ENCODE measurements around the gene NCEH1. TPM values are rescaled to one million over a fixed set of nuclear protein-coding genes. Genes with fewer than 3 reads are reported as not detected.

NCEH1 gene
- total and polyA plus RNA-seq, 7 donors = 1.6 to 12.8 (median 3.2) TPM

- 94 to 95% methylated on average over 5 of the region's 5 CpGs for WGBS, 2 donors
- no peak for TF ChIP-seq EP300 (IDR thresholded peaks at IDR 0.05)
- TF ChIP-seq, protein P1, sequence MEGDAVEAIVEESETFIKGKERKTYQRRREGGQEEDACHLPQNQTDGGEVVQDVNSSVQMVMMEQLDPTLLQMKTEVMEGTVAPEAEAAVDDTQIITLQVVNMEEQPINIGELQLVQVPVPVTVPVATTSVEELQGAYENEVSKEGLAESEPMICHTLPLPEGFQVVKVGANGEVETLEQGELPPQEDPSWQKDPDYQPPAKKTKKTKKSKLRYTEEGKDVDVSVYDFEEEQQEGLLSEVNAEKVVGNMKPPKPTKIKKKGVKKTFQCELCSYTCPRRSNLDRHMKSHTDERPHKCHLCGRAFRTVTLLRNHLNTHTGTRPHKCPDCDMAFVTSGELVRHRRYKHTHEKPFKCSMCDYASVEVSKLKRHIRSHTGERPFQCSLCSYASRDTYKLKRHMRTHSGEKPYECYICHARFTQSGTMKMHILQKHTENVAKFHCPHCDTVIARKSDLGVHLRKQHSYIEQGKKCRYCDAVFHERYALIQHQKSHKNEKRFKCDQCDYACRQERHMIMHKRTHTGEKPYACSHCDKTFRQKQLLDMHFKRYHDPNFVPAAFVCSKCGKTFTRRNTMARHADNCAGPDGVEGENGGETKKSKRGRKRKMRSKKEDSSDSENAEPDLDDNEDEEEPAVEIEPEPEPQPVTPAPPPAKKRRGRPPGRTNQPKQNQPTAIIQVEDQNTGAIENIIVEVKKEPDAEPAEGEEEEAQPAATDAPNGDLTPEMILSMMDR (IDR thresholded peaks at IDR 0.05) = no peak
- no peak for TF ChIP-seq POLR2AphosphoS5 (IDR thresholded peaks at IDR 0.05)
- no peak for TF ChIP-seq POLR2A (IDR thresholded peaks at IDR 0.05)
- Histone ChIP-seq H3K27me3 (no peaks in the 10 kb centered on the region), H3K36me3 (peaks cover 0 to 8% (median 0%) of the 10 kb centered on the region in 4 donors), H3K27ac (peak overlapping the region in 2 of 4 donors; percentile 2 to 37), H3K4me3 (no peak overlapping the region), H3K4me1 (peaks cover 0 to 12% (median 5%) of the 10 kb centered on the region in 4 donors), H3K9me3 (no peaks in the 10 kb centered on the region)
- no peak for DNase-seq
- intact Hi-C loops (cut with DNase I) = no loop called here
Measured at GRCh38 chr3:172629470-172629869, 81.4 kb downstream of the NCEH1 start.

DNA sequence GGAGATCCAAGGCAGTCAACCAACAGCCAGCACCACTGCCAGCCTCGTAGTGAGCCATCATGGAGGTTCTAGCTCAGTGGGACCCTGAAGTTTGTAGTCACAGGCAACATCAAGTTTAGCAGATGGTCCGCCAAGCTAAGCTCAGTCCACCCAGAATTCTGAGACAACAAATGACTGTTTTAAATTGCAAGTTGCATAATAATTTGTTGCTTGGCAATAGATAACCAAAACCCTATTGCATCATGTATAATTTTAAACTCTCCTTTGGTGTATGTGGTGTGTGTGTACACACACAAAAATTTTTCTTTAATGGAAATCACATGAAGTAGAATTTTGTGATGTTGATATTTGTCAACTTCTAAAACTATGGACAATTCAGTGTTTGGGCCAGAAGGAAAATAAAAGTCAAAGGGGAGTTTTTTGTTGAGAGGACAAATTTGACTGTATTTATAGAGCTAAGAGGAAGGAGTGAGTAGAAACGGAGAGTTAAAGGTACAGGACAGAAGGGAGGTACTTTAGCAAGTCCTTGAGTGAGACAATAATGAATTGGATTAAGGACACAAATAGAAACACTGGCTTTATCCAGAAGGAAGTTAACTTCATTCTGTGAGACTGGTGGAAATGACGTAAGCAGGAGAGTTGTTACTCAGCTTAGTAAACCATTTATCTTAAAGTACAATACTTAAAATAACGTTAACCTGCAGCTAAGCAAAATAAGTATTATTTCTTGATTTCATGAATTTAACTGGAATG lies 83.6 kb downstream of the NCEH1 start:
- WGBS, 2 donors = 83 to 84% methylated on average over 5 of the region's 5 CpGs
- Histone ChIP-seq H3K4me3 (no peak overlapping the region), H3K36me3 (no peaks in the 10 kb centered on the region), H3K27me3 (no peaks in the 10 kb centered on the region), H3K9me3 (no peaks in the 10 kb centered on the region), H3K27ac (peak overlapping the region in 1 of 4 donors; percentile 34), H3K4me1 (peaks cover 0 to 11% (median 6%) of the 10 kb centered on the region in 4 donors)
- no peak for DNase-seq
- TF ChIP-seq EP300 (IDR thresholded peaks at IDR 0.05) (no peak), POLR2AphosphoS5 (IDR thresholded peaks at IDR 0.05) (no peak), POLR2A (IDR thresholded peaks at IDR 0.05) (no peak)
- TF ChIP-seq, protein P1 (IDR thresholded peaks at IDR 0.05) = no peak
- intact Hi-C loops (cut with DNase I) = no loop called here

DNA sequence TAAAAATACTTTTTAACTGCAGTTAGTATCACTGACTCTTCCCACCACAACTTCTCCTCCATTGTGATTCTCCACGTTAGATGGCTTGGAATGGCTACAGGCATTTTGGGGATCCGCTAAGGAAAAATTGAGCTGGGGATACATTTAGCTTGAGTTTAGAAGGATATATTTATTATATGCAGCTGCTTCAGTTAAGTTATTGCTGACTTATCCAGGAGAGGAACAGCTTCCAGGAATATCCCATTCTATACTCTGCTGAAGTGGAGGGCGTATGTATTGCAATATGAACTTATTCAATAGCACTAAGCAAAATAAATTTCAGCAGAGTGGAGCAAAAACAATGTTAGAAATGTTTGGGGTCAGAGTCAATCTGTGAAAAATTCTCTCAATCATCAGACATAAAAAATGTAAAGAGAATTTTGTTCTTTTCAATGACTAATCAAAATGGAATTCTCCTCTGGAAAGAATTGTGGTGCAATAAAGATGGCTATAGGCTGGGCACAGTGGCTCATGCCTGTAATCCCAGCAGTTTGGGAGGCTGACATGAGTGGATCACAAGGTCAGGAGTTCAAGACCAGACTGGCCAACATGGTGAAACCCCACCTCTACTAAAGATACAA lies 84.7 kb downstream of the NCEH1 start:
- DNase-seq = no peak
- Histone ChIP-seq H3K4me1 (peaks cover 0 to 11% (median 6%) of the 10 kb centered on the region in 4 donors), H3K27me3 (no peaks in the 10 kb centered on the region), H3K4me3 (no peak overlapping the region), H3K36me3 (no peaks in the 10 kb centered on the region), H3K9me3 (no peaks in the 10 kb centered on the region), H3K27ac (no peak overlapping the region)
- intact Hi-C loops (cut with DNase I) = no loop called here
- TF ChIP-seq, protein P1 (IDR thresholded peaks at IDR 0.05) = no peak
- no peak for TF ChIP-seq POLR2A (IDR thresholded peaks at IDR 0.05)
- TF ChIP-seq EP300 (IDR thresholded peaks at IDR 0.05) = no peak
- TF ChIP-seq POLR2AphosphoS5 (IDR thresholded peaks at IDR 0.05) = no peak
- WGBS, 2 donors = 58 to 63% methylated on average over 3 of the region's 3 CpGs

DNA sequence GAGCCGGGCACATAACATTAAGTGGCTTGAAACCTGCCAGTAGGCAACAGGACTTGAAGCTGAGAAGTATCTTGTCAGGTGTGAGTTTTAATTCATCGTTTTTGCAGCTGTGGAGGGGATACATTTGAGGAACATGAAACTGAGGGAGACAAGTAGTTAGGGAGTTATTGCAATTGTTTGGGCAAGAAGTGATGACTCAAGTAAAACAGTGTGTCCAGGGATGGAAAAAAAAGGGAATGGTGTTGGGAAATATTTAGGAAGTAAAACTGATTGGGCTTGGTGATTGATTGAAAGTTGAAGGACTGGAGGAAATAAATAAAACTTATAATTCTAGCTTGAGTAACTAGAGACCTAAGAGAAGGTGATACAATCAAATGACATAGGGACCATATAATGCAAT lies 85.5 kb downstream of the NCEH1 start:
- 82 to 85% methylated on average over 2 of the region's 2 CpGs for WGBS, 2 donors
- TF ChIP-seq POLR2A (IDR thresholded peaks at IDR 0.05) = no peak
- TF ChIP-seq, protein P1 (IDR thresholded peaks at IDR 0.05) = no peak
- TF ChIP-seq POLR2AphosphoS5 (IDR thresholded peaks at IDR 0.05) = no peak
- TF ChIP-seq EP300 (IDR thresholded peaks at IDR 0.05) = no peak
- H3K36me3 ChIP-seq = no peaks in the 10 kb centered on the region
- H3K4me3 ChIP-seq = no peak overlapping the region
- no peaks in the 10 kb centered on the region for H3K9me3 ChIP-seq
- no peak for DNase-seq
- no peak overlapping the region for H3K27ac ChIP-seq
- intact Hi-C loops (cut with DNase I) = no loop called here
- H3K27me3 ChIP-seq = no peaks in the 10 kb centered on the region
- peaks cover 0 to 7% (median 4%) of the 10 kb centered on the region in 4 donors for H3K4me1 ChIP-seq

Measured in sigmoid colon (tissue), 7 donors.